ENCODE results near the gene LFNG.
"Not testable (repeated sequence)": the region's sequence is repeated elsewhere in the genome, so short reads cannot be mapped to it uniquely, and the experiment has no call there.

Gene LFNG

GRCh38 chr7:2551418-2551817, 31.8 kb downstream of the LFNG start:
- DNase-seq = no peak

GRCh38 chr7:2553108-2553507, 33.5 kb downstream of the LFNG start:
- no peak for DNase-seq

- DNase-seq = peak; percentile 27 to 54
Observed at GRCh38 chr7:2553831-2554581, 34.4 kb downstream of the LFNG start.

GRCh38 chr7:2554661-2555111, 35.1 kb downstream of the LFNG start:
- no peak for DNase-seq

- DNase-seq = peak; percentile 86 to 93
Observed at GRCh38 chr7:2555121-2556052, 35.8 kb downstream of the LFNG start, which contains the start of gene BRAT1. Gene BRAT1, minus strand, starts transcription at chr7:2555524. Its CDS starts 1,093 bp downstream, at chr7:2554431.

- peak; percentile 71 to 78 for DNase-seq
Observed at GRCh38 chr7:2558629-2559282, 39.2 kb downstream of the LFNG start, which contains the start of gene IQCE. Gene IQCE, plus strand, starts transcription at chr7:2558979. Its CDS starts 203 bp downstream, at chr7:2559182.

- no peak for DNase-seq
Observed at GRCh38 chr7:2559283-2559950, 39.8 kb downstream of the LFNG start.

- DNase-seq = not testable (repeated sequence)
Observed at GRCh38 chr7:2563955-2564354, 44.4 kb downstream of the LFNG start.

GRCh38 chr7:2564970-2565540, 45.5 kb downstream of the LFNG start:
- DNase-seq = no peak

- DNase-seq = no peak
Observed at GRCh38 chr7:2566348-2566889, 46.8 kb downstream of the LFNG start.

GRCh38 chr7:2566890-2567678, 47.5 kb downstream of the LFNG start:
- no peak for DNase-seq

GRCh38 chr7:2567679-2568278, 48.2 kb downstream of the LFNG start:
- peak in 1 of 2 experiments; percentile 22 for DNase-seq

- no peak for DNase-seq
Observed at GRCh38 chr7:2568521-2569223, 49.1 kb downstream of the LFNG start.

- DNase-seq = no peak
Observed at GRCh38 chr7:2569421-2569820, 49.8 kb downstream of the LFNG start.

- no peak for DNase-seq
Observed at GRCh38 chr7:2570021-2570420, 50.4 kb downstream of the LFNG start.

- DNase-seq = no peak
Observed at GRCh38 chr7:2571409-2571808, 51.8 kb downstream of the LFNG start.

GRCh38 chr7:2572101-2572842, 52.7 kb downstream of the LFNG start:
- no peak for DNase-seq

GRCh38 chr7:2573761-2574160, 54.2 kb downstream of the LFNG start:
- no peak for DNase-seq
